CD4-positive, alpha-beta T cell treated with Interleukin-15 for 4 hours (primary cell): ENCODE measurements around the gene COMMD9.
A peak's percentile ranks its signal among the peaks of the same experiment; 100 is the strongest.
"Not testable (repeated sequence)": the region's sequence is repeated elsewhere in the genome, so short reads cannot be mapped to it uniquely, and the experiment has no call there.

Source experiments
- DNase-seq: peaks from one replicate; pipeline ENCODE4 v3.0.0-alpha.2; 2020; ENCODE audit warnings: low spot score

COMMD9 gene

DNA sequence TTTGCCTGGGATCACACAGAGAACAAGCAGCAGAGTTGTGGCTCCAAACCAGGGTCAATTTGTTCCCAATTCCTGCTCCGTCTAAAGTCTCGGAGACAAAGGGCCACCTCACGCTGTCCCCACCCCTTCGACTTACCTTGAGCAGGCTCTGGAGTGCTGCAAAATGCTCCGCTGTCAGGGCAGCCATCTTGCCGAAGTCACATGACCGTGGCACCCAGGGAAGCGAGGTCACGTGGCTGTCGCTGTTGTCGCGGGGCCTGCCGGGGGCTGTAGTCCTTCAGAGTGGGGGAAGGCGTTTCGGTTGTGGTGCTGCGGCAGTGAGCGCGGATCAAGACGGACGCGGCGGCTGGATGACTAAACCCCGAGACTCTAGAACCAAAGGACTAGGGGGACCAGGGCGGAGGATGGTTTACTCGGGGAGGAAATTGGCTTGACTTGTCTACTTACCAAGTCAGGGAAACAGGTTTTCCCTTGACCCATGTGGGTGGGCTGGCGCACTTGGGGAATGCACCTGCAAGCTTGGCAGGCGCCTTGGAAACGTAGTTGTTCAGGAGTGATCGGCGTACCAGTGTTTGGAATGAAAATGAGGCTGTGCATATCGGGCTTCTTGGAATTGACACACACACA lies at the start of gene COMMD9:
Gene COMMD9 (minus strand): TSS at position 199 of the 627 bp plus-strand sequence. CDS start 12 bp downstream, at position 187.
- peak; percentile 94 for DNase-seq

- no peak for DNase-seq
Observed at GRCh38 chr11:36333897-36334296, 44.7 kb upstream of the COMMD9 start.

GRCh38 chr11:36333468-36333867 lies 44.2 kb upstream of the COMMD9 start:
- no peak for DNase-seq

DNA sequence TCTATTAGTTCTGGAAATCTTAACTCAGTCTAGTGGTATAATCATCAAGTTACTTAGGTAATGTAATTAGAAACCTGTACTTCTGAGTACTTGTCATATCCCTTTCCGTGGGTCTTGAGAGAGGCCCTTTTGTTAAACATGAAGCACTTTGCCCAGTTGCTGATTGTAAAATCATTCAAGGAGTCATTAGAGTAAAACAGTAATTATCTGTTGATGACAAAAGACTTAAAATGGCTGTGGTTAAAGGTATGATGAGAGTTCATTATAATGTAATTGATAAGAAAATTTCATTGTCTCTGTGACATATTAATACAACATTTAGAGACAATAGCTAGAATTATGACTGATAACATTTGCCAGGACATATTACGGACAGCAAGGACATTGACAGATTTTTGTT lies 41.2 kb upstream of the COMMD9 start:
- DNase-seq: no peak

- DNase-seq: no peak
Observed at GRCh38 chr11:36328966-36329673, 39.9 kb upstream of the COMMD9 start.

DNA sequence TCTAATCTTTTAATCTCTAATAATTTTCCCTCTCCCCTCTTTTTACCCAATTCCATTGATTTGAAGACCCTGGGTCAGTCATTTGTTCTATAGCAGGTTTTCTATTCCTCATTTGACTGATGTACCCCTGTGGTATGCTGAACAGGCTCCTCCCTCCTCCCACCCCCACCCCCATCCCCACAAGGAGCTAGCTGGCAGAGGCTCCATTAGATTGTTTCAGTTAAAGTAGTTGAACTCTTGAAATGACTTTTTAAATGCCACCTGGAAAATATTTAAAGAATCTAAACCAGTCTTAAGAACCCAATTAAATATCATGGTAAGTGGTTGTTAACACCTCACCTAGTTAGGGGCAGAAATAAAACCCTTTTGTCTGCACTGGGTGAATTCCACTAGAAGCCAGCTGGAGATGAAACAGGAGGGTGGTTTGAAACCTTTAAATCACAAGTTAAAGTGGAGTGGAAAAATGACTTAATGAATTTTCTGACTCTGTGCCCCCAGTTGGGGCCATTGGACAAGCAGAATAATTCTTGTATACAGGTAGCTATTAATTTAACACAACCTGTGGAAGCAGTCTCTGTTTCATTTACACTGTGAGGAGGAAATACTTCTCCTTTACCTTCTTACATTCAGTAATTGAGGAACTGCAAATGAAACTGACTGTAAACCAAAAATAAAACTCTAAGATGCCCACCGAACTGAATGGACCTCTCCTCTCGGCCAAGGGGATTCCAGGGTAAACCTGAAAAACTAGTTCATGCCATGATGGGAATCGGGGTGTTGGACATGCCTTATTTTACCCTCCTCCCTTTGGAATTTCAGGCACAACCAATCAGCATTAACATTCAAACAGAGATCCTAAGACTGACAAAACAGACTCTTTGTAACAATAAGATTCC lies 37.5 kb upstream of the COMMD9 start:
- no peak for DNase-seq

GRCh38 chr11:36325403-36325802 lies 36.2 kb upstream of the COMMD9 start:
- not testable (repeated sequence) for DNase-seq

DNA sequence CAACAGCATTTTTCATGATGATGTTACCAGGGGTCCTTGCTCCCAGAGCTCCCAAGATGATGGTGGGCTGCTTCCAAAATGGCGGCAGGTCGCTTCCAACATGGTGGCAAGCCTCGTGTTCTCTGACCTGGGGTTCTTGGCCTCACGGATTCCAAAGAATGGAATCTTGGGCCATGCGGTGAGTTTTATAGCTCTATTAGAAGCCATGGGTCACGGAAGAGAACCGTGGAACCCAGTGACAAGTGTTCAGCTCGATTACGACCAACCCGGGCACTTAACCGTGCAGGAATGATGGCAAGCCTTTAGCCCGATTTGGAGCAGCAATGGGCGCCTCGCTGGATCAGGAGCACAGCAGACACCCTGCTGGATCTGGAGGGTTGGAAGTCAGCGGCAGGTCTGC lies 35.7 kb upstream of the COMMD9 start:
- DNase-seq: not testable (repeated sequence)

DNA sequence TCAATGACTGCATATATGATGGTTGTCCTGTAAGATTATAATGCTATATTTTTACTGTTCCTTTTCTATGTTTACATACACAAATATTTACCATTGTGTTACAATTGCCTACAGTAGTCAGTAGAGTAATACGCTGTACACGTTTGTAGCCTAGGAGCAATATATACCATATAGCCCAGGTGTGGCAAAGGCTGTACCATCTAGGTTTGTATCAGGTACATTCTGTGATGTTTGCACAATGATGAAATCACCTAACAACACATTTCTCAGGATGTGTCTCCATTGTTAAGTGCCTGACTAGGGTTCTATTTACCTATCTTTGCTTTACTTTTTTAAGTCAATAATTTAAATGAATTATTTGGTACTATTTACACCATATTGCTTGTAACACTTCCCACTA lies 28.8 kb upstream of the COMMD9 start:
- no peak for DNase-seq

DNA sequence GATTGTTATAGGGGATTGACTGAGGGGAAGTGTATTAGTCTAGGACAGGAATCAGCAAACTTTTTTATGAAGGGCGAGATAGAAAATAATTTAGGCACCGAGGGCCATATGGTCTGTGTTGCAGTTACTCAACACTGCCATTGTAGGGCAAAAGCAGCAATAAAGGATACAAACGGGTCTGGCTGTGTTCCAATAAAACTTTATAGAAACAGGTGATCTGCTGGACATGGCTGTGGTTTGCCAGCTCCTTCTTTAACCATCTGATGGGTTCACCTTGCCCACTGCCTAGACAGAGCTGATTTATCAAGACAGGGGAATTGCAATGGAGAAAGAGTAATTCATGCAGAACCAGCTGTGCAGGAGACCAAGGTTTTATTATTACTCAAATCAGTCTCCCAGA lies 26.8 kb upstream of the COMMD9 start:
- DNase-seq: no peak

DNA sequence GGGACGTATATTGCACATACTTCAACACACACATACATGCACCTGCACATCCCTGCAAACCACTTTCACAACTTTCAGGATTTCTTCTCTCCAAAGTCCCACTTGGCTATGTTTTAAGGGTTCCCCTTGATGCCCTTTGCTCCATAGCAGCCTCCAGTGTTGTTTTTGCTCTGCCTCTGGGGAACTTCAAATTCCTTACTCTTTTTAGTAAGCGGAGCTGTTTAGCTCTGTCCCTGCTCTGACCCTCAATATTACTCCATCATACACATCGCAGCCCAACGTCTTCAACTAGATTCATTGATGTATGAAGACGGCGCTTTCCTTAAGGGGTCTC lies 25.2 kb upstream of the COMMD9 start:
- no peak for DNase-seq

DNA sequence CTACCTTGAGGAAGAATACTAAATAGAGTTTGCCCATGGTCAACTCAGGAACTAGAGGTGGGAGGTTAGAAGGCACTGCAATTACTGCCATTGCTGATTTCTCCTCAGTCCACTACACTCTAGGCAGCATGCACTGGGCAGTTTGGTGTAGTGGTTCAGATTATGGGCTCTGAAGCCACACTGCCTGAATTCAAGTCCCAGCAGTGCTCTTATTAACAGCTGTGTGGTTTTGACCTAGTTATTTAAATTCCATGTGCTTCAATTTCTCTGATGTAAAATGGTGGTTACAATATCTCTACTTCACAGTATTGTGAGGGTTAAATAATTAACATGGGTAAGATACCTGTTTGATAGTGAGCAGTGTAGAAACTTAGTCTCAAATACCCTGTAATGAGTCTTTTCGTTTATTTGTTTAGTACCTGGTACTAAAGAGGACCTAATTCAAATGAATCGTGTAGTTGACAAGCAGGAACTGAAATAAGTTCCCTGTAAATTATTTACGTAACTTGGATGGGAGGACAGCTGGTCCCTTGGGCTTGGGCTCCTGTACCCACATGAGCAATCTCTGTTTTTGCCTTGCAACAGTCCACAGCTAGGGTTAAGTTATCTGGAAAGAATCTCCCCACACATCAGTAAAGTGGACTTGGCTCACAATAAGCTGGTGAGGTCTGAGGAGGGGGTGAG lies 24.7 kb upstream of the COMMD9 start:
- DNase-seq: no peak

GRCh38 chr11:36312611-36313472 lies 23.6 kb upstream of the COMMD9 start:
- DNase-seq: no peak

DNA sequence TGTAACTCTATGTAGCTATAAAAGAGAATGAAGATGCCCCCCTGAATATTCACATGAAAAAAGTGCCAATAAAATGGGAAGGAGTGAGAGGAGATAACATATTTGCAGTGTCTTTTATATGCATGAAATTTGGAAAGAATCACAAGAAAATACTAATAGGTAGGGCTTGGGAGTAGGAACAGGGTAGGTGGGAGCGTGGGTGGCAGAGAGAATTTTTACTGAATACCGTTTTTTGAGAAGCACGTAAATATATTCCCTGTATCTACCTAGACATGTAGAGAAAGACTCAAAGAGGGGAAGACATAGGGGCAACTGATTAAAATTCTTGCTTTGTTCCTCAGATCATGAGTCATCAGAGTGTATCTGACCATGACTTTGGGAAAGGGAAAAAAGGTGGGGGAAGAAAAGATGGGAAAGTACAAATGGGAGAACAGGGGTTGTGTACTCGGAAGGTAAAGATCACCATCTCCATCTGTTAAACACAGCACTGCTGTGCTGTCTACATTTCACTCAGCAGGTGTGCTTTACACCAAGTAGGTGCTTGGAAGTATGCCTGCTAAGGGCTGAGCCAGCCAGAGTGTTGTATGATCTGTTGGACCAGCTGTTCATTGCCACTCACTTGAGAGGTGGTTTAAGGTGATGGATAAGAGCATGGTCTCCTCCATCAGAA lies 22.8 kb upstream of the COMMD9 start:
- no peak for DNase-seq

GRCh38 chr11:36309779-36310178 lies 20.6 kb upstream of the COMMD9 start:
- no peak for DNase-seq

DNA sequence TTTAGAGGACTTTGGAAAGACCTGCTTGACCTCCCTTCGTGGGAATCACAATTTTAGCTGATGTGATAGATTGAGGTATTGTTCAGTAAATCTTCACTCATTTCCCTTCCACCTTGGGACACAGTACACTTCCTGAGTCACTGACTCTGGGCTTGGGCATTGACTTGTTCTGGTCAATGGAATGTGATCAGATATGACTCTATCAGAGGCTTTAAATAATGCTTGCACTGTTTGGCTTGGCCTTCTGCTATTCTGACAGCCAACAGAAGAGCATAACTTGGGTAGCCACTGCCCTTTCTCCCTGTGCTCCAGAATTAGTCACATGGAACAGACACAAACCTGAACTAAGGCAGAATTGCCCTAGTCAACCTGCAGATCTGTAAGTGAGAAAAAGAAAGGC lies 19.4 kb upstream of the COMMD9 start:
- DNase-seq: no peak

- peak; percentile 47 for DNase-seq
Observed at GRCh38 chr11:36306888-36307287, 17.7 kb upstream of the COMMD9 start.

- no peak for DNase-seq
Observed at GRCh38 chr11:36305047-36305446, 15.8 kb upstream of the COMMD9 start.

DNA sequence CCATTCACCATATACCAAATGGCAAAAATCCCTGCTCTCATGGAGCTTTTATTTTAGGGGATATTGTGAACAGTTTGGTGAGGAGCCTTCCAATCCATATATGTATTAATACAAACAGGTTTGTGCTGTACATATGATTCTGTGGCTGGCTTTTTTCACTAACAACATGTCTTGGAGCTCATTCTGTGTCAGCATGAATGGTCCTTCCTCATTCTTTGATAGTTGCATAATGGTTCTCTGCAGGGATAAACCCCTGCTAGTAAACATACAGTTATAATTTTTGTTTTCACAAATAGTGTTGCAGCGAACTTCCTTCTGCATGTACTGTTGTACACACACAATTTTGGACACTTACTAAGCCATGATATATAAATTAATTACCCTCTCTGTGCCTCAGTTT lies 15.1 kb upstream of the COMMD9 start:
- DNase-seq: no peak

- DNase-seq: no peak
Observed at GRCh38 chr11:36300650-36301049, 11.4 kb upstream of the COMMD9 start.
